Adipocyte (in vitro differentiated cells): ENCODE results near the gene PCBP3.
A peak's percentile ranks its signal among the peaks of the same experiment; 100 is the strongest.

Source experiments
- DNase-seq: peaks from one replicate; pipeline ENCODE4 v3.0.0-alpha.2; 2015; ENCODE audit warnings: low read depth
- H3K27me3 ChIP-seq: replicated peaks from 2 replicates; pipeline ENCODE4 v1.7.0; 2013; ENCODE audit warnings: mild to moderate bottlenecking, low read length, moderate library complexity; ENCODE audit not compliant: control insufficient read depth, insufficient read depth
- H3K36me3 ChIP-seq: 2 replicates; pipeline ENCODE4 v1.7.0; 2013; ENCODE audit warnings: low read length, mild to moderate bottlenecking, moderate library complexity; ENCODE audit not compliant: control insufficient read depth, insufficient read depth, severe bottlenecking
- H3K4me1 ChIP-seq: 2 replicates; pipeline ENCODE4 v1.7.0; 2013; ENCODE audit warnings: mild to moderate bottlenecking, low read length, moderate library complexity; ENCODE audit not compliant: control insufficient read depth, insufficient read depth
- H3K4me3 ChIP-seq: 2 replicates; pipeline ENCODE4 v1.7.0; 2013; ENCODE audit warnings: mild to moderate bottlenecking, low read length, moderate library complexity
- H3K9ac ChIP-seq: 2 replicates; pipeline ENCODE4 v1.7.0; 2013; ENCODE audit warnings: mild to moderate bottlenecking, low read length, moderate library complexity
- H3K9me3 ChIP-seq: 2 replicates; pipeline ENCODE4 v1.7.0; 2013; ENCODE audit warnings: mild to moderate bottlenecking, low read length, moderate library complexity; ENCODE audit not compliant: control insufficient read depth

The PCBP3 gene

GRCh38 chr21:45737485-45738166 is 94.1 kb downstream of the PCBP3 start:
- H3K4me1 ChIP-seq = peaks cover 26% of the 10 kb centered on the region
- no peaks in the 10 kb centered on the region for H3K9me3 ChIP-seq
- peaks cover 6% of the 10 kb centered on the region for H3K36me3 ChIP-seq
- H3K4me3 ChIP-seq = no peak overlapping the region
- no peaks in the 10 kb centered on the region for H3K27me3 ChIP-seq
- no peak overlapping the region for H3K9ac ChIP-seq
- DNase-seq = no peak

- H3K9ac ChIP-seq = no peak overlapping the region
- DNase-seq = no peak
- H3K36me3 ChIP-seq = peaks cover 6% of the 10 kb centered on the region
- H3K9me3 ChIP-seq = no peaks in the 10 kb centered on the region
- H3K27me3 ChIP-seq = no peaks in the 10 kb centered on the region
- H3K4me3 ChIP-seq = no peak overlapping the region
- H3K4me1 ChIP-seq = peaks cover 20% of the 10 kb centered on the region
Observed at GRCh38 chr21:45739218-45740087, 95.9 kb downstream of the PCBP3 start.

GRCh38 chr21:45740088-45740440 is 96.5 kb downstream of the PCBP3 start:
- no peaks in the 10 kb centered on the region for H3K27me3 ChIP-seq
- no peak for DNase-seq

GRCh38 chr21:45740491-45741357 is 97.2 kb downstream of the PCBP3 start:
- no peaks in the 10 kb centered on the region for H3K9me3 ChIP-seq
- no peak for DNase-seq

More at GRCh38 chr21:45740088-45740440, 96.5 kb downstream of the PCBP3 start:
- Histone ChIP-seq H3K36me3 (peaks cover 11% of the 10 kb centered on the region), H3K4me3 (no peak overlapping the region), H3K4me1 (peaks cover 20% of the 10 kb centered on the region), H3K9me3 (no peaks in the 10 kb centered on the region), H3K9ac (no peak overlapping the region)

GRCh38 chr21:45741691-45742090 is 98.2 kb downstream of the PCBP3 start:
- Histone ChIP-seq H3K36me3 (peaks cover 14% of the 10 kb centered on the region), H3K9ac (no peak overlapping the region), H3K27me3 (no peaks in the 10 kb centered on the region), H3K4me3 (no peak overlapping the region), H3K9me3 (no peaks in the 10 kb centered on the region), H3K4me1 (peaks cover 20% of the 10 kb centered on the region)
- DNase-seq = peak; percentile 4

More at GRCh38 chr21:45740491-45741357, 97.2 kb downstream of the PCBP3 start:
- Histone ChIP-seq H3K9ac (no peak overlapping the region), H3K27me3 (no peaks in the 10 kb centered on the region), H3K36me3 (peaks cover 16% of the 10 kb centered on the region), H3K4me3 (no peak overlapping the region), H3K4me1 (peaks cover 20% of the 10 kb centered on the region)

GRCh38 chr21:45742247-45742646 is 98.7 kb downstream of the PCBP3 start:
- no peaks in the 10 kb centered on the region for H3K9me3 ChIP-seq
- peaks cover 21% of the 10 kb centered on the region for H3K4me1 ChIP-seq
- no peak overlapping the region for H3K9ac ChIP-seq
- DNase-seq = no peak
- peaks cover 14% of the 10 kb centered on the region for H3K36me3 ChIP-seq
- H3K4me3 ChIP-seq = no peak overlapping the region
- no peaks in the 10 kb centered on the region for H3K27me3 ChIP-seq

GRCh38 chr21:45745256-45745655 is 101.7 kb downstream of the PCBP3 start:
- H3K27me3 ChIP-seq = no peaks in the 10 kb centered on the region
- no peak overlapping the region for H3K4me3 ChIP-seq
- H3K9me3 ChIP-seq = no peaks in the 10 kb centered on the region
- peaks cover 14% of the 10 kb centered on the region for H3K36me3 ChIP-seq
- no peak for DNase-seq
- no peak overlapping the region for H3K9ac ChIP-seq
- peaks cover 30% of the 10 kb centered on the region for H3K4me1 ChIP-seq

- Histone ChIP-seq H3K9me3 (no peaks in the 10 kb centered on the region), H3K4me1 (peaks cover 16% of the 10 kb centered on the region), H3K27me3 (no peaks in the 10 kb centered on the region), H3K36me3 (peaks cover 28% of the 10 kb centered on the region), H3K9ac (no peak overlapping the region), H3K4me3 (no peak overlapping the region)
- DNase-seq = no peak
Observed at GRCh38 chr21:45747233-45747766, 103.8 kb downstream of the PCBP3 start.

- Histone ChIP-seq H3K9ac (no peak overlapping the region), H3K4me1 (peaks cover 16% of the 10 kb centered on the region), H3K4me3 (no peak overlapping the region), H3K9me3 (no peaks in the 10 kb centered on the region), H3K27me3 (no peaks in the 10 kb centered on the region), H3K36me3 (peaks cover 28% of the 10 kb centered on the region)
- DNase-seq = peak; percentile 81
Observed at GRCh38 chr21:45747802-45748445, 104.4 kb downstream of the PCBP3 start.

GRCh38 chr21:45748593-45748992 is 105.1 kb downstream of the PCBP3 start:
- H3K9ac ChIP-seq = no peak overlapping the region
- no peak for DNase-seq

More at GRCh38 chr21:45748593-45748992, 105.1 kb downstream of the PCBP3 start:
- H3K36me3 ChIP-seq = peaks cover 29% of the 10 kb centered on the region
- peaks cover 16% of the 10 kb centered on the region for H3K4me1 ChIP-seq
- H3K9me3 ChIP-seq = no peaks in the 10 kb centered on the region
- no peak overlapping the region for H3K4me3 ChIP-seq
- no peaks in the 10 kb centered on the region for H3K27me3 ChIP-seq
